B cell (primary cell): ENCODE results near the gene NPS. TPM values are rescaled to one million over a fixed set of nuclear protein-coding genes. Genes with fewer than 3 reads are reported as not detected.

ENCODE experiments used
- ATAC-seq: fragments of 200-7000 bp; cut with Tn5 transposase; one replicate; pipeline ENCODE4 v1.10.0; 2021; ENCODE audit warnings: low read depth, mild to moderate bottlenecking, moderate number of reproducible peaks, moderate library complexity
- CTCF ChIA-PET: fragments of 350-600 bp; sonication (Branson Sonifier 250); formaldehyde crosslinking; loops from one replicate; lab custom pipeline; 2021; ENCODE audit warnings: antibody characterized with exemption, inconsistent platforms; lab: Charles Lee
- POLR2A ChIA-PET: fragments of 350-600 bp; sonication (Branson Sonifier 250); formaldehyde crosslinking; loops from one replicate; lab custom pipeline; 2021; ENCODE audit warnings: antibody characterized with exemption; lab: Charles Lee
- DNase-seq: peaks from one replicate; pipeline ENCODE4 v3.0.0; 2013
- H2AFZ ChIP-seq: 2 replicates; pipeline ENCODE4 v1.6.1; 2012; ENCODE audit warnings: mild to moderate bottlenecking, low read depth, low read length; ENCODE audit not compliant: insufficient read depth, poor library complexity, severe bottlenecking
- H3K27ac ChIP-seq, 2 donors: 1 replicate in 1 of 2; 2 replicates in 1 of 2; pipeline ENCODE4 v1.5.1; 2012 to 2013; ENCODE audit warnings: low read length in 2 of 2, mild to moderate bottlenecking in 2 of 2, moderate library complexity in 1 of 2
- H3K27me3 ChIP-seq, 4 experiments: fragments of 200-600 bp in 1 of 4; sonication (generic) in 1 of 4; replicated peaks in 1 of 4; 1 replicate in 2 of 4; 2 replicates in 2 of 4; pipeline versions ENCODE4 v1.6.1 to v1.7.0; 2013 to 2016; ENCODE audit warnings: low read length in 3 of 4, mild to moderate bottlenecking in 2 of 4, mixed read lengths in 1 of 4, moderate library complexity in 1 of 4; ENCODE audit not compliant: insufficient read depth in 4 of 4, control insufficient read depth in 3 of 4; ENCODE audit errors: control extremely low read depth in 1 of 4
- H3K36me3 ChIP-seq, 2 experiments: replicated peaks in 1 of 2; 1 replicate in 1 of 2; 2 replicates in 1 of 2; pipeline versions ENCODE4 v1.6.1 to v1.7.1; 2013; ENCODE audit warnings: low read length in 1 of 2; ENCODE audit not compliant: insufficient read depth in 2 of 2, control insufficient read depth in 1 of 2; ENCODE audit errors: control extremely low read depth in 1 of 2, extremely low read depth in 1 of 2
- H3K4me1 ChIP-seq, 2 donors: fragments of 200-600 bp in 1 of 2; sonication (generic) in 1 of 2; 1 replicate in 1 of 2; 2 replicates in 1 of 2; pipeline versions ENCODE4 v1.5.1 to v1.6.1; 2013 to 2017; ENCODE audit warnings: low read length in 2 of 2; ENCODE audit not compliant: control insufficient read depth in 2 of 2, insufficient read depth in 2 of 2
- H3K4me2 ChIP-seq: replicated peaks from 2 replicates; pipeline ENCODE3; 2012; ENCODE audit warnings: mild to moderate bottlenecking, low read depth, low read length; ENCODE audit not compliant: poor library complexity, severe bottlenecking
- H3K4me3 ChIP-seq, 5 experiments: fragments of 200-600 bp in 1 of 5; sonication (generic) in 1 of 5; 1 replicate in 3 of 5; 2 replicates in 2 of 5; pipeline versions ENCODE4 v1.5.1 to v1.7.0; 2011 to 2016; ENCODE audit warnings: low read length in 4 of 5, mild to moderate bottlenecking in 4 of 5, low read depth in 2 of 5, control low read depth in 1 of 5, moderate library complexity in 1 of 5; ENCODE audit not compliant: insufficient read depth in 1 of 5; ENCODE audit errors: control extremely low read depth in 1 of 5, extremely low read depth in 1 of 5
- H3K79me2 ChIP-seq: fragments of 200-600 bp; sonication (generic); one replicate; pipeline ENCODE4 v1.6.0; 2016; ENCODE audit warnings: low read length; ENCODE audit not compliant: control insufficient read depth, insufficient read depth
- H3K9ac ChIP-seq: fragments of 200-600 bp; sonication (generic); 2 replicates; pipeline ENCODE4 v1.6.1; 2017; ENCODE audit warnings: mild to moderate bottlenecking, low read length, moderate library complexity
- H3K9me3 ChIP-seq, 3 donors: one replicate each; pipeline versions ENCODE4 v1.6.1 to v1.7.1; 2013; ENCODE audit warnings: low read length in 2 of 3; ENCODE audit not compliant: control insufficient read depth in 2 of 3, insufficient read depth in 1 of 3; ENCODE audit errors: control extremely low read depth in 1 of 3
- H4K20me1 ChIP-seq: 2 replicates; pipeline ENCODE4 v1.6.0; 2012; ENCODE audit warnings: mild to moderate bottlenecking, low read length; ENCODE audit not compliant: insufficient read depth, control insufficient read depth, poor library complexity, severe bottlenecking
- H3K27ac Mint-ChIP-seq: one replicate; pipeline ENCODE4 v1.8.0; 2021; ENCODE audit warnings: mixed read lengths
- H3K27me3 Mint-ChIP-seq: one replicate; pipeline ENCODE4 v1.8.0; 2021; ENCODE audit warnings: mixed read lengths
- H3K4me1 Mint-ChIP-seq: one replicate; pipeline ENCODE4 v1.8.0; 2021; ENCODE audit warnings: mixed read lengths
- H3K4me3 Mint-ChIP-seq: one replicate; pipeline ENCODE4 v1.8.0; 2021; ENCODE audit warnings: mixed read lengths
- H3K9me3 Mint-ChIP-seq: one replicate; pipeline ENCODE4 v1.8.0; 2022; ENCODE audit warnings: mixed read lengths; ENCODE audit not compliant: insufficient read depth
- EZH2 ChIP-seq: IDR thresholded peaks from 2 replicates; pipeline ENCODE4 v1.6.1; 2012; ENCODE audit warnings: borderline replicate concordance, low read depth, mild to moderate bottlenecking, moderate library complexity, low read length; ENCODE audit not compliant: insufficient read depth, poor library complexity, severe bottlenecking
- WGBS: methylation state at CpG from one replicate; pipeline ENCODE4 v1.1.5; 2013; ENCODE audit warnings: missing lambda C conversion rate; ENCODE audit not compliant: insufficient coverage; 5-methylcytosine and 5-hydroxymethylcytosine counted together
- intact Hi-C: fragments of 100-400 bp; cut with micrococcal nuclease; formaldehyde crosslinking; loops from one replicate; pipeline ENCODE4 v1.10.0; 2022
- polyA plus RNA-seq: library from polyadenylated mRNA; depleted of rRNA; stranded (reverse); fragments of >200 nt; gene quantifications from 2 replicates; pipeline ENCODE4 v1.2.3, GENCODE V29; 2012
- total RNA-seq, 2 donors: library from RNA; stranded (reverse); fragments of 120-200 nt in 1 of 2; gene quantifications; 1 replicate in 1 of 2; 2 replicates in 1 of 2; pipeline versions ENCODE4 v1.2.3 to v1.2.4, GENCODE V29; 2013 to 2022
- TF ChIP-seq, protein P1 (sequence below): fragments of 200-600 bp; IDR thresholded peaks from one replicate; pipeline ENCODE4 v1.8.0; 2022; ENCODE audit warnings: antibody characterized with exemption, mild to moderate bottlenecking

NPS gene
- total and polyA plus RNA-seq, 2 donors (not counting 1 experiment from before 2014, with no cell fraction given) = not detected

DNA sequence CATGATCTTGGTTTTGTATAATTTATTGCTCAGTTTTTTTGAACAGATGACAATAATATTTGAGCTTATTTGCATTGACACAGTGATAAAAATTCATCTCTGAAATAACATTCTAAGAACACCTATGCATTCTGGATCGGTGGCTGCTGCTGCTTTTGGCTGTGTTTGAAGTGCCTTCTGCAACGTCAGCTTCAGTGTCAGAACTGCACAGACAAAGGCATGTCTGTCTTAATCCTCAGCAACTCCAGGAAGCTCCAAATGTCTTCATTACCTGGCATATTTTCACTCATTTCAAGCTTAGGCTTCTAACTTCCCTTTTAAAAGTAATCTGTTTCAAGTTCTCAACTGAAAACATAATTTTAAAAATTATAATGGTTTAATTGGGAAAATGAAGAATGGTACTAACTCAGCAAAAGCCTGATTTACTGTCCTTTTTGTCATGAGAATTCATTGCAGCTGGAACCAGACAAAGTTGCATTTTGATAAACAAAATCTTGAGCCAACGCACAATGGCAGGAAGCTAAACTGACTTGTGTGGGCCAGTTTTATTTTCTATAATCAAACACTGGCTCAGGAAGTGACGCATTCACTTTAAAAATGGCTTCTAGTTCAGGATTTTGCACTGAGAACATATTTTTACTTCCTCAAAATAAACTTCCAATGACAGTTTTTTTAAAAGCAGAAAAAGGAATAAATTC is 38.7 kb downstream of the NPS start:
- CTCF ChIA-PET = no interaction called here
- no peak overlapping the region for H3K27ac Mint-ChIP-seq
- intact Hi-C loops = no loop called here

DNA sequence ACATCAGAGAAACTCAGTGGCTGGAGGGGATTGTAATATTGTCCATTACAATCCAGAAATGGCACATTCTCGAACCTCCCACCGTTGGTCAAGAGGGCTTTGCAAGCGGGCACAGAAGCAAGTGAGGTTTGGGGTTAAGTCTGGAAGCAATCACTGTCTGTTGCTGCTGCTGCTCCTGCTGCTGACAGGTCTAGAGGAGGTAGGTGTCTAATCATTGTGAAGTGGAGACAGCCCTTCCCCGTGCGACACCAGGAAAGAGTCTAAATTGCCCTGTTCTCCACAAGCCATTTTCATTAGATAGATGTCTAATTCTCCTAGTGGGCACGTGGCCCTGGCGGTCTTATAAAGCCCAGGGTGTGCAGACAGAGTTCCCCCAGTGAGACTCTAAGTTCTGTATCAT is 43.5 kb downstream of the NPS start:
- Histone ChIP-seq H3K4me3 (no peak overlapping the region), H4K20me1 (no peaks in the 10 kb centered on the region), H3K9ac (no peak overlapping the region), H3K79me2 (no peaks in the 10 kb centered on the region), H3K36me3 (no peaks in the 10 kb centered on the region), H3K4me1 (no peaks in the 10 kb centered on the region), H3K27ac (no peak overlapping the region), H3K9me3 (peaks cover 0 to 8% (median 0%) of the 10 kb centered on the region in 3 donors), H2AFZ (no peak overlapping the region), H3K4me2 (no peak overlapping the region), H3K27me3 (no peaks in the 10 kb centered on the region)
- CTCF ChIA-PET = no interaction called here
- 81% methylated on average over 2 of the region's 7 CpGs for WGBS
- H3K27me3 Mint-ChIP-seq = no peaks in the 10 kb centered on the region
- ATAC-seq = no peak
- no peaks in the 10 kb centered on the region for H3K4me1 Mint-ChIP-seq
- POLR2A ChIA-PET = no interaction called here
- H3K4me3 Mint-ChIP-seq = no peak overlapping the region
- no peak for DNase-seq
- no peak overlapping the region for H3K27ac Mint-ChIP-seq
- intact Hi-C loops = no loop called here
- peaks cover 2% of the 10 kb centered on the region for H3K9me3 Mint-ChIP-seq
- TF ChIP-seq, protein P1, sequence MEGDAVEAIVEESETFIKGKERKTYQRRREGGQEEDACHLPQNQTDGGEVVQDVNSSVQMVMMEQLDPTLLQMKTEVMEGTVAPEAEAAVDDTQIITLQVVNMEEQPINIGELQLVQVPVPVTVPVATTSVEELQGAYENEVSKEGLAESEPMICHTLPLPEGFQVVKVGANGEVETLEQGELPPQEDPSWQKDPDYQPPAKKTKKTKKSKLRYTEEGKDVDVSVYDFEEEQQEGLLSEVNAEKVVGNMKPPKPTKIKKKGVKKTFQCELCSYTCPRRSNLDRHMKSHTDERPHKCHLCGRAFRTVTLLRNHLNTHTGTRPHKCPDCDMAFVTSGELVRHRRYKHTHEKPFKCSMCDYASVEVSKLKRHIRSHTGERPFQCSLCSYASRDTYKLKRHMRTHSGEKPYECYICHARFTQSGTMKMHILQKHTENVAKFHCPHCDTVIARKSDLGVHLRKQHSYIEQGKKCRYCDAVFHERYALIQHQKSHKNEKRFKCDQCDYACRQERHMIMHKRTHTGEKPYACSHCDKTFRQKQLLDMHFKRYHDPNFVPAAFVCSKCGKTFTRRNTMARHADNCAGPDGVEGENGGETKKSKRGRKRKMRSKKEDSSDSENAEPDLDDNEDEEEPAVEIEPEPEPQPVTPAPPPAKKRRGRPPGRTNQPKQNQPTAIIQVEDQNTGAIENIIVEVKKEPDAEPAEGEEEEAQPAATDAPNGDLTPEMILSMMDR = no peak
- no peak for TF ChIP-seq EZH2

More for the DNA sequence above, 38.7 kb downstream of the NPS start:
- no peaks in the 10 kb centered on the region for H3K27me3 ChIP-seq
- H3K9ac ChIP-seq = no peak overlapping the region
- H3K27ac ChIP-seq = no peak overlapping the region
- H4K20me1 ChIP-seq = no peaks in the 10 kb centered on the region
- POLR2A ChIA-PET = no interaction called here
- 51% methylated on average over 3 of the region's 4 CpGs for whole genome bisulfite sequencing
- H3K9me3 Mint-ChIP-seq = peaks cover 2% of the 10 kb centered on the region
- no peak overlapping the region for H3K4me2 ChIP-seq
- H2AFZ ChIP-seq = no peak overlapping the region
- no peaks in the 10 kb centered on the region for H3K79me2 ChIP-seq
- ATAC-seq = no peak
- H3K4me1 ChIP-seq = no peaks in the 10 kb centered on the region
- H3K4me1 Mint-ChIP-seq = no peaks in the 10 kb centered on the region
- peaks cover 0 to 9% (median 4%) of the 10 kb centered on the region in 3 donors for H3K9me3 ChIP-seq
- H3K4me3 ChIP-seq = no peak overlapping the region
- no peak for DNase-seq
- no peaks in the 10 kb centered on the region for H3K36me3 ChIP-seq
- H3K27me3 Mint-ChIP-seq = no peaks in the 10 kb centered on the region
- TF ChIP-seq, protein P1 = no peak
- TF ChIP-seq EZH2 = no peak
- H3K4me3 Mint-ChIP-seq = no peak overlapping the region
